ENCODE measurements around the gene CAMTA1.
A peak's percentile ranks its signal among the peaks of the same experiment; 100 is the strongest.

The CAMTA1 gene

DNA sequence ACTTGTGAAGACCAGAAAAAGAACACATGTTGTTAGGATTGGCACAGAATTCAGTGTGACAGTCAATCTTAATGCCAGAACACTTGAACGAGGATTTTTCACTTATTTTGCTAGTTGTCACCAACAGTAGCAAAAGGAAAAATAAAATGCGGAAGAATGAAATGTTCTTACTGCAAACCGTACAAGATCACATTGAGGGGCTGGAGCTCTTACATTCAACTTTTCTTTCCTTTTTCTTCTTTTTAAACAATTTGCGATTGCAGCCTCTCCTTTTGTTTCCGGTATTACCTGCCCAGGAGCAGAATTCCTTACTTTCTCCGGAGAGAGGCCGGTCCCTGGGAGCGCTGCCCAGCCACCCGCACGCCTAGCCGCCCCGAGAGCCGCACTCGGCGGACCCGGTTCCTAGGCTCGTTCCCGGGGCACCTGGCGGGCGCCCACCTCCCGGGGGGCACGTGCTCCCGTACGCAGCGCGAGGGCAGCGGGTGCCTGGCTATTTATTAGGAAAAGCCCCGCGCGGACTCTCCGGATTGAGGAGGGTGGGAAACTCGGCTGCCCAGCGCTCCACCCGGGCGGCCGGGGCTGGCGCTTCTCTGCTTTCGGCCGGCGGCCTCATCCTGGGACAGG, 1.2 kb upstream of the CAMTA1 start (continued):
- TF ChIP-seq, protein P1, sequence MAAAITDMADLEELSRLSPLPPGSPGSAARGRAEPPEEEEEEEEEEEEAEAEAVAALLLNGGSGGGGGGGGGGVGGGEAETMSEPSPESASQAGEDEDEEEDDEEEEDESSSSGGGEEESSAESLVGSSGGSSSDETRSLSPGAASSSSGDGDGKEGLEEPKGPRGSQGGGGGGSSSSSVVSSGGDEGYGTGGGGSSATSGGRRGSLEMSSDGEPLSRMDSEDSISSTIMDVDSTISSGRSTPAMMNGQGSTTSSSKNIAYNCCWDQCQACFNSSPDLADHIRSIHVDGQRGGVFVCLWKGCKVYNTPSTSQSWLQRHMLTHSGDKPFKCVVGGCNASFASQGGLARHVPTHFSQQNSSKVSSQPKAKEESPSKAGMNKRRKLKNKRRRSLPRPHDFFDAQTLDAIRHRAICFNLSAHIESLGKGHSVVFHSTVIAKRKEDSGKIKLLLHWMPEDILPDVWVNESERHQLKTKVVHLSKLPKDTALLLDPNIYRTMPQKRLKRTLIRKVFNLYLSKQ (tag by site-specific recombination; IDR thresholded peaks at IDR 0.05; ENCODE audit: borderline replicate concordance), result no peak
- TF ChIP-seq ZBTB17 (tag by site-specific recombination; IDR thresholded peaks at IDR 0.05) (peak; percentile 75), ZNF433 (tag by site-specific recombination; IDR thresholded peaks at IDR 0.05; ENCODE audit: low read depth) (no peak)

DNA sequence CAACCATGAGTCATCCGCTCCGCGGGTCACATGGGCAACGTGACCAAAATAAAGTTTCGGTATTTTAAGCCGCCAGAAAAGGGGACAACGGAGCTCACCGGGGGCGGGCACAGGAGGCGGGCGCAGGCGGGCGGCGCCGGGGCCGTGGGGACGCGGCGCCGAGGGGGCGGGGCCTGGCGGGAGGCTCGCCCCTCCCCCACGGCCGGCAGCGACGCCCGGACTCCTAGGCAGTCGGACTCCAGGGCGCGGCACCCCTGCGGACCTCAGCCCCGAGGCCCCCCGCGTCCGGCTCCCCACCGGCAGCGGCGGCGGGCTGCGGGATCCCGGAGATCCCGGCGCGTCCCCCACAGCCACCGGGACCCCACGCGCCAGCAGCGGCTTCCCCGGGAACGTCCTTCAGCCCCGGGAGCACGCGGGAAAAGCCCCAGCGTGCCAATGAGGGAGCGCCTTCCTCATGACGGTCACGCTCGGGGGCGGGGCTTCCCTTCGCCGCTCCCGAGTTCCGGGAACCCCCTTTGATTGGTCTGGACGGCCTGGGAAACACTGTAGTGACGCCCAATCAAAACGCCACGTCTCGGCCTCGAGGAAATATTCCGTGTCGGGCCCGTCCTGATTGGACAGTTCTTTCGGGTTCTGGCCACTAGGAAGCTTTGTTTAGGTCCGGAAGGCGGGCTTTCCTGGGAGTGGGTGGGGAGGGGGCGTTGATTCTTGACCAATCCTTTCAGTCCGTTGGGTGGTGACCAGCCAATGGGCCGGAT, 515 bp upstream of the CAMTA1 start:
- Histone ChIP-seq H3K9me3 (ENCODE audit: control insufficient read depth, insufficient read depth, low read depth, low read length) (no peaks in the 10 kb centered on the region), H3K4me1 (ENCODE audit: control insufficient read depth, insufficient read depth, low read length) (no peaks in the 10 kb centered on the region), H3K4me3 (ENCODE audit: low read depth, low read length) (peak overlapping the region; percentile 77), H3K27ac (ENCODE audit: extremely low read depth, low read depth, low read length) (peak overlapping the region; percentile 92), H3K36me3 (ENCODE audit: control insufficient read depth in 2 of 2, insufficient read depth in 1 of 2, low read length in 2 of 2) (peaks cover 0 to 10% of the 10 kb centered on the region in 2 experiments; a peak in 2 of 3 replicates)
- CTCF ChIA-PET, result interaction anchor here (0.6 to 1.6 kb wide), 6 partner anchors 12 to 299 kb away, joined by 3 to 7 read pairs (median 4); no protein-coding TSS in a partner anchor
- POLR2A ChIA-PET, result interaction anchor here (0.6 to 2.2 kb wide), 20 partner anchors 10 to 516 kb away, joined by 3 to 10 read pairs (median 3); partner anchors contain the start of gene DNAJC11
- no peak for TF ChIP-seq ZNF510 (tag by site-specific recombination; IDR thresholded peaks at IDR 0.05; ENCODE audit: insufficient replicate concordance)
- TF ChIP-seq, protein P2, sequence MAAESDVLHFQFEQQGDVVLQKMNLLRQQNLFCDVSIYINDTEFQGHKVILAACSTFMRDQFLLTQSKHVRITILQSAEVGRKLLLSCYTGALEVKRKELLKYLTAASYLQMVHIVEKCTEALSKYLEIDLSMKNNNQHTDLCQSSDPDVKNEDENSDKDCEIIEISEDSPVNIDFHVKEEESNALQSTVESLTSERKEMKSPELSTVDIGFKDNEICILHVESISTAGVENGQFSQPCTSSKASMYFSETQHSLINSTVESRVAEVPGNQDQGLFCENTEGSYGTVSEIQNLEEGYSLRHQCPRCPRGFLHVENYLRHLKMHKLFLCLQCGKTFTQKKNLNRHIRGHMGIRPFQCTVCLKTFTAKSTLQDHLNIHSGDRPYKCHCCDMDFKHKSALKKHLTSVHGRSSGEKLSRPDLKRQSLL (tag by site-specific recombination; IDR thresholded peaks at IDR 0.05), result no peak
- TF ChIP-seq TCF7L2 (IDR thresholded peaks at IDR 0.05; ENCODE audit: borderline replicate concordance, low read depth, low read length), result no peak
- no peak for TF ChIP-seq ZBTB17 (tag by site-specific recombination; IDR thresholded peaks at IDR 0.05)
- TF ChIP-seq, protein P3, sequence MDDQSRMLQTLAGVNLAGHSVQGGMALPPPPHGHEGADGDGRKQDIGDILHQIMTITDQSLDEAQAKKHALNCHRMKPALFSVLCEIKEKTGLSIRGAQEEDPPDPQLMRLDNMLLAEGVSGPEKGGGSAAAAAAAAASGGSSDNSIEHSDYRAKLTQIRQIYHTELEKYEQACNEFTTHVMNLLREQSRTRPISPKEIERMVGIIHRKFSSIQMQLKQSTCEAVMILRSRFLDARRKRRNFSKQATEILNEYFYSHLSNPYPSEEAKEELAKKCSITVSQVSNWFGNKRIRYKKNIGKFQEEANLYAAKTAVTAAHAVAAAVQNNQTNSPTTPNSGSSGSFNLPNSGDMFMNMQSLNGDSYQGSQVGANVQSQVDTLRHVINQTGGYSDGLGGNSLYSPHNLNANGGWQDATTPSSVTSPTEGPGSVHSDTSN (CRISPR knock-in tag; IDR thresholded peaks at IDR 0.05), result no peak; the same call in 1 of the 2 replicates
- TF ChIP-seq ZNF768 (tag by site-specific recombination; IDR thresholded peaks at IDR 0.05), result no peak
- TF ChIP-seq ZNF221 (tag by site-specific recombination; IDR thresholded peaks at IDR 0.05; ENCODE audit: borderline replicate concordance), result no peak
- TF ChIP-seq, protein P4, sequence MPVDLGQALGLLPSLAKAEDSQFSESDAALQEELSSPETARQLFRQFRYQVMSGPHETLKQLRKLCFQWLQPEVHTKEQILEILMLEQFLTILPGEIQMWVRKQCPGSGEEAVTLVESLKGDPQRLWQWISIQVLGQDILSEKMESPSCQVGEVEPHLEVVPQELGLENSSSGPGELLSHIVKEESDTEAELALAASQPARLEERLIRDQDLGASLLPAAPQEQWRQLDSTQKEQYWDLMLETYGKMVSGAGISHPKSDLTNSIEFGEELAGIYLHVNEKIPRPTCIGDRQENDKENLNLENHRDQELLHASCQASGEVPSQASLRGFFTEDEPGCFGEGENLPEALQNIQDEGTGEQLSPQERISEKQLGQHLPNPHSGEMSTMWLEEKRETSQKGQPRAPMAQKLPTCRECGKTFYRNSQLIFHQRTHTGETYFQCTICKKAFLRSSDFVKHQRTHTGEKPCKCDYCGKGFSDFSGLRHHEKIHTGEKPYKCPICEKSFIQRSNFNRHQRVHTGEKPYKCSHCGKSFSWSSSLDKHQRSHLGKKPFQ (tag by site-specific recombination; IDR thresholded peaks at IDR 0.05), result no peak
- no peak for TF ChIP-seq ZNF560 (tag by site-specific recombination; IDR thresholded peaks at IDR 0.05; ENCODE audit: borderline replicate concordance)
- TF ChIP-seq ZNF169 (tag by site-specific recombination; IDR thresholded peaks at IDR 0.05), result no peak
- no peak for TF ChIP-seq ZNF654 (tag by site-specific recombination; IDR thresholded peaks at IDR 0.05; ENCODE audit: low read depth)
- TF ChIP-seq, protein P5, sequence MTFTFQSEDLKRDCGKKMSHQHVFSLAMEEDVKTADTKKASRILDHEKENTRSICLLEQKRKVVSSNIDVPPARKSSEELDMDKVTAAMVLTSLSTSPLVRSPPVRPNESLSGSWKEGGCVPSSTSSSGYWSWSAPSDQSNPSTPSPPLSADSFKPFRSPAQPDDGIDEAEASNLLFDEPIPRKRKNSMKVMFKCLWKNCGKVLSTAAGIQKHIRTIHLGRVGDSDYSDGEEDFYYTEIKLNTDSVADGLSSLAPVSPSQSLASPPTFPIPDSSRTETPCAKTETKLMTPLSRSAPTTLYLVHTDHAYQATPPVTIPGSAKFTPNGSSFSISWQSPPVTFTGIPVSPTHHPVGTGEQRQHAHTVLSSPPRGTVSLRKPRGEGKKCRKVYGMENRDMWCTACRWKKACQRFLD (tag by site-specific recombination; IDR thresholded peaks at IDR 0.05), result no peak
- TF ChIP-seq, protein P6, sequence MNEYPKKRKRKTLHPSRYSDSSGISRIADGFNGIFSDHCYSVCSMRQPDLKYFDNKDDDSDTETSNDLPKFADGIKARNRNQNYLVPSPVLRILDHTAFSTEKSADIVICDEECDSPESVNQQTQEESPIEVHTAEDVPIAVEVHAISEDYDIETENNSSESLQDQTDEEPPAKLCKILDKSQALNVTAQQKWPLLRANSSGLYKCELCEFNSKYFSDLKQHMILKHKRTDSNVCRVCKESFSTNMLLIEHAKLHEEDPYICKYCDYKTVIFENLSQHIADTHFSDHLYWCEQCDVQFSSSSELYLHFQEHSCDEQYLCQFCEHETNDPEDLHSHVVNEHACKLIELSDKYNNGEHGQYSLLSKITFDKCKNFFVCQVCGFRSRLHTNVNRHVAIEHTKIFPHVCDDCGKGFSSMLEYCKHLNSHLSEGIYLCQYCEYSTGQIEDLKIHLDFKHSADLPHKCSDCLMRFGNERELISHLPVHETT (tag by site-specific recombination; IDR thresholded peaks at IDR 0.05), result no peak
- TF ChIP-seq, protein P7, sequence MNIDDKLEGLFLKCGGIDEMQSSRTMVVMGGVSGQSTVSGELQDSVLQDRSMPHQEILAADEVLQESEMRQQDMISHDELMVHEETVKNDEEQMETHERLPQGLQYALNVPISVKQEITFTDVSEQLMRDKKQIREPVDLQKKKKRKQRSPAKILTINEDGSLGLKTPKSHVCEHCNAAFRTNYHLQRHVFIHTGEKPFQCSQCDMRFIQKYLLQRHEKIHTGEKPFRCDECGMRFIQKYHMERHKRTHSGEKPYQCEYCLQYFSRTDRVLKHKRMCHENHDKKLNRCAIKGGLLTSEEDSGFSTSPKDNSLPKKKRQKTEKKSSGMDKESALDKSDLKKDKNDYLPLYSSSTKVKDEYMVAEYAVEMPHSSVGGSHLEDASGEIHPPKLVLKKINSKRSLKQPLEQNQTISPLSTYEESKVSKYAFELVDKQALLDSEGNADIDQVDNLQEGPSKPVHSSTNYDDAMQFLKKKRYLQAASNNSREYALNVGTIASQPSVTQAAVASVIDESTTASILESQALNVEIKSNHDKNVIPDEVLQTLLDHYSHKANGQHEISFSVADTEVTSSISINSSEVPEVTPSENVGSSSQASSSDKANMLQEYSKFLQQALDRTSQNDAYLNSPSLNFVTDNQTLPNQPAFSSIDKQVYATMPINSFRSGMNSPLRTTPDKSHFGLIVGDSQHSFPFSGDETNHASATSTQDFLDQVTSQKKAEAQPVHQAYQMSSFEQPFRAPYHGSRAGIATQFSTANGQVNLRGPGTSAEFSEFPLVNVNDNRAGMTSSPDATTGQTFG (tag by site-specific recombination; IDR thresholded peaks at IDR 0.05; ENCODE audit: borderline replicate concordance), result no peak
- TF ChIP-seq ZBTB48 (tag by site-specific recombination; IDR thresholded peaks at IDR 0.05), result no peak
- TF ChIP-seq ZNF791 (tag by site-specific recombination; IDR thresholded peaks at IDR 0.05), result no peak
- TF ChIP-seq KLF8 (tag by site-specific recombination; IDR thresholded peaks at IDR 0.05), result no peak
- no peak for TF ChIP-seq ZNF239 (tag by site-specific recombination; IDR thresholded peaks at IDR 0.05)
- no peak for TF ChIP-seq ZNF121 (tag by site-specific recombination; IDR thresholded peaks at IDR 0.05)

All from HEK293 (cell line).